ENCODE measurements around the gene RIPK3.
A peak's percentile ranks its signal among the peaks of the same experiment; 100 is the strongest.

The RIPK3 gene

GRCh38 chr14:24325041-24325530 lies 14.7 kb downstream of the RIPK3 start:
- Histone ChIP-seq H3K4me1 (ENCODE audit: control insufficient read depth in 1 of 2, insufficient read depth in 2 of 2, low read length in 2 of 2) (peaks cover 0 to 20% of the 10 kb centered on the region in 2 donors), H3K27ac (ENCODE audit: low read depth, low read length) (no peak overlapping the region), H3K9ac (ENCODE audit: low read depth in 1 of 2, low read length in 2 of 2) (no peak overlapping the region), H3K4me3 (ENCODE audit: low read depth in 1 of 2, low read length in 2 of 2) (no peak overlapping the region), H3K27me3 (ENCODE audit: control insufficient read depth in 1 of 2, insufficient read depth in 2 of 2, low read length in 2 of 2) (peaks cover 4 to 5% of the 10 kb centered on the region in 2 donors), H3K36me3 (ENCODE audit: control insufficient read depth in 1 of 2, insufficient read depth in 2 of 2, low read length in 2 of 2) (no peaks in the 10 kb centered on the region), H3K9me3 (ENCODE audit: control insufficient read depth in 1 of 2, low read length in 2 of 2) (no peaks in the 10 kb centered on the region)

GRCh38 chr14:24324024-24324423 lies 15.8 kb downstream of the RIPK3 start:
- Histone ChIP-seq H3K27ac (ENCODE audit: low read depth, low read length) (no peak overlapping the region), H3K4me1 (ENCODE audit: control insufficient read depth in 1 of 2, insufficient read depth in 2 of 2, low read length in 2 of 2) (peaks cover 0 to 11% of the 10 kb centered on the region in 2 donors), H3K9me3 (ENCODE audit: control insufficient read depth in 1 of 2, low read length in 2 of 2) (no peaks in the 10 kb centered on the region), H3K36me3 (ENCODE audit: control insufficient read depth in 1 of 2, insufficient read depth in 2 of 2, low read length in 2 of 2) (no peaks in the 10 kb centered on the region), H3K4me3 (ENCODE audit: low read depth in 1 of 2, low read length in 2 of 2) (no peak overlapping the region), H3K9ac (ENCODE audit: low read depth in 1 of 2, low read length in 2 of 2) (no peak overlapping the region), H3K27me3 (ENCODE audit: control insufficient read depth in 1 of 2, insufficient read depth in 2 of 2, low read length in 2 of 2) (peaks cover 12% of the 10 kb centered on the region in 2 donors)

GRCh38 chr14:24323341-24323740 lies 16.4 kb downstream of the RIPK3 start:
- Histone ChIP-seq H3K36me3 (ENCODE audit: control insufficient read depth in 1 of 2, insufficient read depth in 2 of 2, low read length in 2 of 2) (no peaks in the 10 kb centered on the region), H3K4me1 (ENCODE audit: control insufficient read depth in 1 of 2, insufficient read depth in 2 of 2, low read length in 2 of 2) (peaks cover 0 to 6% of the 10 kb centered on the region in 2 donors), H3K4me3 (ENCODE audit: low read depth in 1 of 2, low read length in 2 of 2) (no peak overlapping the region), H3K27me3 (ENCODE audit: control insufficient read depth in 1 of 2, insufficient read depth in 2 of 2, low read length in 2 of 2) (peaks cover 16 to 19% of the 10 kb centered on the region in 2 donors), H3K9ac (ENCODE audit: low read depth in 1 of 2, low read length in 2 of 2) (no peak overlapping the region), H3K9me3 (ENCODE audit: control insufficient read depth in 1 of 2, low read length in 2 of 2) (no peaks in the 10 kb centered on the region), H3K27ac (ENCODE audit: low read depth, low read length) (no peak overlapping the region)

- H3K9ac ChIP-seq (ENCODE audit: low read depth in 1 of 2, low read length in 2 of 2) = no peak overlapping the region
- peaks cover 0 to 6% of the 10 kb centered on the region in 2 donors for H3K4me1 ChIP-seq (ENCODE audit: control insufficient read depth in 1 of 2, insufficient read depth in 2 of 2, low read length in 2 of 2)
- H3K36me3 ChIP-seq (ENCODE audit: control insufficient read depth in 1 of 2, insufficient read depth in 2 of 2, low read length in 2 of 2) = no peaks in the 10 kb centered on the region
- H3K27ac ChIP-seq (ENCODE audit: low read depth, low read length) = no peak overlapping the region
- no peaks in the 10 kb centered on the region for H3K9me3 ChIP-seq (ENCODE audit: control insufficient read depth in 1 of 2, low read length in 2 of 2)
- H3K4me3 ChIP-seq (ENCODE audit: low read depth in 1 of 2, low read length in 2 of 2) = no peak overlapping the region
- peaks cover 16 to 19% of the 10 kb centered on the region in 2 donors for H3K27me3 ChIP-seq (ENCODE audit: control insufficient read depth in 1 of 2, insufficient read depth in 2 of 2, low read length in 2 of 2)
Measured at GRCh38 chr14:24322672-24323071, 17.1 kb downstream of the RIPK3 start.

GRCh38 chr14:24321212-24321975 lies 18.4 kb downstream of the RIPK3 start:
- H3K36me3 ChIP-seq (ENCODE audit: control insufficient read depth in 1 of 2, insufficient read depth in 2 of 2, low read length in 2 of 2) = no peaks in the 10 kb centered on the region
- peaks cover 15 to 20% of the 10 kb centered on the region in 2 donors for H3K27me3 ChIP-seq (ENCODE audit: control insufficient read depth in 1 of 2, insufficient read depth in 2 of 2, low read length in 2 of 2)

GRCh38 chr14:24317141-24317928 lies 22.5 kb downstream of the RIPK3 start:
- Histone ChIP-seq H3K4me3 (ENCODE audit: low read depth in 1 of 2, low read length in 2 of 2) (no peak overlapping the region), H3K9ac (ENCODE audit: low read depth in 1 of 2, low read length in 2 of 2) (no peak overlapping the region), H3K27me3 (ENCODE audit: control insufficient read depth in 1 of 2, insufficient read depth in 2 of 2, low read length in 2 of 2) (peaks cover 15 to 24% of the 10 kb centered on the region in 2 donors), H3K36me3 (ENCODE audit: control insufficient read depth in 1 of 2, insufficient read depth in 2 of 2, low read length in 2 of 2) (no peaks in the 10 kb centered on the region), H3K9me3 (ENCODE audit: control insufficient read depth in 1 of 2, low read length in 2 of 2) (no peaks in the 10 kb centered on the region), H3K27ac (ENCODE audit: low read depth, low read length) (no peak overlapping the region), H3K4me1 (ENCODE audit: control insufficient read depth in 1 of 2, insufficient read depth in 2 of 2, low read length in 2 of 2) (peaks cover 23 to 38% of the 10 kb centered on the region in 2 donors)

More at GRCh38 chr14:24321212-24321975, 18.4 kb downstream of the RIPK3 start:
- Histone ChIP-seq H3K9ac (ENCODE audit: low read depth in 1 of 2, low read length in 2 of 2) (no peak overlapping the region), H3K4me1 (ENCODE audit: control insufficient read depth in 1 of 2, insufficient read depth in 2 of 2, low read length in 2 of 2) (peaks cover 0 to 6% of the 10 kb centered on the region in 2 donors), H3K4me3 (ENCODE audit: low read depth in 1 of 2, low read length in 2 of 2) (no peak overlapping the region), H3K9me3 (ENCODE audit: control insufficient read depth in 1 of 2, low read length in 2 of 2) (no peaks in the 10 kb centered on the region), H3K27ac (ENCODE audit: low read depth, low read length) (no peak overlapping the region)

- H3K36me3 ChIP-seq (ENCODE audit: control insufficient read depth in 1 of 2, insufficient read depth in 2 of 2, low read length in 2 of 2) = no peaks in the 10 kb centered on the region
- H3K4me1 ChIP-seq (ENCODE audit: control insufficient read depth in 1 of 2, insufficient read depth in 2 of 2, low read length in 2 of 2) = peaks cover 28 to 45% of the 10 kb centered on the region in 2 donors
- no peak overlapping the region for H3K9ac ChIP-seq (ENCODE audit: low read depth in 1 of 2, low read length in 2 of 2)
- no peak overlapping the region for H3K4me3 ChIP-seq (ENCODE audit: low read depth in 1 of 2, low read length in 2 of 2)
- peaks cover 15 to 24% of the 10 kb centered on the region in 2 donors for H3K27me3 ChIP-seq (ENCODE audit: control insufficient read depth in 1 of 2, insufficient read depth in 2 of 2, low read length in 2 of 2)
- no peaks in the 10 kb centered on the region for H3K9me3 ChIP-seq (ENCODE audit: control insufficient read depth in 1 of 2, low read length in 2 of 2)
- H3K27ac ChIP-seq (ENCODE audit: low read depth, low read length) = no peak overlapping the region
Measured at GRCh38 chr14:24316597-24316950, 23.2 kb downstream of the RIPK3 start.

GRCh38 chr14:24315807-24316596 lies 23.8 kb downstream of the RIPK3 start:
- Histone ChIP-seq H3K36me3 (ENCODE audit: control insufficient read depth in 1 of 2, insufficient read depth in 2 of 2, low read length in 2 of 2) (no peaks in the 10 kb centered on the region), H3K4me3 (ENCODE audit: low read depth in 1 of 2, low read length in 2 of 2) (peak overlapping the region in 1 of 2 donors; percentile 43), H3K9me3 (ENCODE audit: control insufficient read depth in 1 of 2, low read length in 2 of 2) (no peaks in the 10 kb centered on the region), H3K4me1 (ENCODE audit: control insufficient read depth in 1 of 2, insufficient read depth in 2 of 2, low read length in 2 of 2) (peaks cover 30 to 50% of the 10 kb centered on the region in 2 donors), H3K9ac (ENCODE audit: low read depth in 1 of 2, low read length in 2 of 2) (peak overlapping the region; percentile 33 to 40), H3K27ac (ENCODE audit: low read depth, low read length) (peak overlapping the region; percentile 64), H3K27me3 (ENCODE audit: control insufficient read depth in 1 of 2, insufficient read depth in 2 of 2, low read length in 2 of 2) (peaks cover 15 to 24% of the 10 kb centered on the region in 2 donors)

- Histone ChIP-seq H3K27ac (ENCODE audit: low read depth, low read length) (peak overlapping the region; percentile 64), H3K9ac (ENCODE audit: low read depth in 1 of 2, low read length in 2 of 2) (peak overlapping the region; percentile 33 to 40), H3K36me3 (ENCODE audit: control insufficient read depth in 1 of 2, insufficient read depth in 2 of 2, low read length in 2 of 2) (no peaks in the 10 kb centered on the region), H3K4me1 (ENCODE audit: control insufficient read depth in 1 of 2, insufficient read depth in 2 of 2, low read length in 2 of 2) (peaks cover 34 to 54% of the 10 kb centered on the region in 2 donors), H3K27me3 (ENCODE audit: control insufficient read depth in 1 of 2, insufficient read depth in 2 of 2, low read length in 2 of 2) (peaks cover 15 to 22% of the 10 kb centered on the region in 2 donors), H3K9me3 (ENCODE audit: control insufficient read depth in 1 of 2, low read length in 2 of 2) (no peaks in the 10 kb centered on the region), H3K4me3 (ENCODE audit: low read depth in 1 of 2, low read length in 2 of 2) (peak overlapping the region in 1 of 2 donors; percentile 43)
Measured at GRCh38 chr14:24315243-24315806, 24.5 kb downstream of the RIPK3 start.

All from duodenal mucosa (tissue), 2 donors.